OCI-LY1 (cell line): ENCODE data around the gene FTMT.

Experiments
- H2AFZ ChIP-seq: fragments of 200-600 bp; sonication (generic), shearing (Covaris generic); 2 replicates; pipeline ENCODE4 v1.6.0; 2014; ENCODE audit warnings: antibody characterized with exemption, mild to moderate bottlenecking, low read length
- H3F3A ChIP-seq: fragments of 200-600 bp; sonication (generic), shearing (Covaris generic); 2 replicates; pipeline ENCODE4 v1.6.0; 2014; ENCODE audit warnings: mild to moderate bottlenecking, antibody characterized with exemption, low read length, moderate library complexity; ENCODE audit not compliant: insufficient read depth
- H3K27ac ChIP-seq: fragments of 200-600 bp; sonication (generic); 2 replicates; pipeline ENCODE4 v1.5.1; 2014; ENCODE audit warnings: low read length, mixed run types, mild to moderate bottlenecking, low read depth; ENCODE audit not compliant: poor library complexity, severe bottlenecking
- H3K27me3 ChIP-seq: fragments of 200-600 bp; sonication (generic); 2 replicates; pipeline ENCODE4 v1.6.0; 2014; ENCODE audit warnings: antibody characterized with exemption, mild to moderate bottlenecking, low read length, moderate library complexity; ENCODE audit not compliant: insufficient read depth
- H3K36me3 ChIP-seq: fragments of 200-600 bp; sonication (generic); 2 replicates; pipeline ENCODE4 v1.6.1; 2014; ENCODE audit warnings: mild to moderate bottlenecking, antibody characterized with exemption, low read length, moderate library complexity, mixed read lengths; ENCODE audit not compliant: insufficient read depth
- H3K4me1 ChIP-seq: fragments of 200-600 bp; sonication (generic); 2 replicates; pipeline ENCODE4 v1.5.1; 2014; ENCODE audit warnings: mild to moderate bottlenecking, low read length, moderate library complexity; ENCODE audit not compliant: insufficient read depth, severe bottlenecking
- H3K4me2 ChIP-seq: fragments of 200-600 bp; sonication (generic), shearing (Covaris generic); 2 replicates; pipeline ENCODE4 v1.6.1; 2014; ENCODE audit warnings: low read length
- H3K4me3 ChIP-seq: fragments of 200-600 bp; sonication (generic); 2 replicates; pipeline ENCODE4 v1.5.1; 2014; ENCODE audit warnings: low read length, low read depth, mild to moderate bottlenecking, mixed read lengths; ENCODE audit not compliant: poor library complexity, severe bottlenecking
- H3K79me2 ChIP-seq: fragments of 200-600 bp; shearing (Covaris generic); 2 replicates; pipeline ENCODE4 v1.6.1; 2016; ENCODE audit warnings: mixed run types, low read length, mixed read lengths; ENCODE audit not compliant: insufficient read depth
- H3K9ac ChIP-seq: fragments of 200-600 bp; sonication (generic), shearing (Covaris generic); 2 replicates; pipeline ENCODE4 v1.6.1; 2014; ENCODE audit warnings: mild to moderate bottlenecking, low read length, mixed read lengths
- H3K9me2 ChIP-seq: fragments of 200-600 bp; sonication (generic), shearing (Covaris generic); 2 replicates; pipeline ENCODE4 v1.6.1; 2014; ENCODE audit warnings: low read depth, mild to moderate bottlenecking, low read length, mixed read lengths
- H3K9me3 ChIP-seq: fragments of 200-600 bp; shearing (Covaris generic); 2 replicates; pipeline ENCODE4 v1.6.1; 2014; ENCODE audit warnings: low read length, mixed read lengths
- H4K20me1 ChIP-seq: fragments of 200-600 bp; sonication (generic), shearing (Covaris generic); 2 replicates; pipeline ENCODE4 v1.6.0; 2016; ENCODE audit warnings: mild to moderate bottlenecking, low read length; ENCODE audit not compliant: insufficient read depth
- EZH2 ChIP-seq: fragments of 200-600 bp; sonication (generic), shearing (Covaris generic); IDR thresholded peaks from 2 replicates; pipeline ENCODE4 v1.8.0; 2017; ENCODE audit warnings: borderline replicate concordance, mixed run types, mild to moderate bottlenecking, antibody characterized with exemption, low read length, moderate library complexity, mixed read lengths
- TF ChIP-seq, protein P1 (sequence below): fragments of 200-600 bp; sonication (generic), shearing (Covaris generic); IDR thresholded peaks from 2 replicates; pipeline ENCODE4 v1.5.1; 2017; ENCODE audit warnings: mild to moderate bottlenecking, antibody characterized with exemption, low read length, moderate library complexity, mixed read lengths

The FTMT gene

DNA sequence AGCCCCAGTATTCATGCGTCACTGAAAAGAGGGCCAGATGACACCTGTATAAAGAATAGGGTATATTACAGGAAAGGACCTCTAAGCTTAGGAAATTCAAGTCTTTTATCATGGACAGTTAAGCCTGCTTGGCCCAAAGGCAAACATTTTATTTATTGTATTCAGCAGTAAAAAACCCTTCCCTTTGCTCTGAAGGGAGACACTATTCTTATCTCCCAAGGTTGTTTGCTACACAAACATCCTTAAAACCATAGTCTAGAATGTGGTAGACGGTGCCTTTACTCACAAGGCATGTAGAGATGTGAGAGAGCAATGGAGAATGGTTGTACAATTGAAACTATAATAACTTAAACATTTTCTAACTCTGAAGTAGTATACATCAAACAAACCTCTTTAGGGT, 33.9 kb downstream of the FTMT start:
- Histone ChIP-seq H3K27ac (no peak overlapping the region), H3K9me3 (no peaks in the 10 kb centered on the region), H3K9ac (no peak overlapping the region), H3K36me3 (no peaks in the 10 kb centered on the region), H3K79me2 (no peaks in the 10 kb centered on the region), H3K27me3 (no peaks in the 10 kb centered on the region), H2AFZ (no peak overlapping the region), H3K4me2 (no peak overlapping the region), H3K4me1 (no peaks in the 10 kb centered on the region), H3K4me3 (no peak overlapping the region), H3K9me2 (no peaks in the 10 kb centered on the region), H4K20me1 (no peaks in the 10 kb centered on the region), H3F3A (no peaks in the 10 kb centered on the region)
- TF ChIP-seq, protein P1, sequence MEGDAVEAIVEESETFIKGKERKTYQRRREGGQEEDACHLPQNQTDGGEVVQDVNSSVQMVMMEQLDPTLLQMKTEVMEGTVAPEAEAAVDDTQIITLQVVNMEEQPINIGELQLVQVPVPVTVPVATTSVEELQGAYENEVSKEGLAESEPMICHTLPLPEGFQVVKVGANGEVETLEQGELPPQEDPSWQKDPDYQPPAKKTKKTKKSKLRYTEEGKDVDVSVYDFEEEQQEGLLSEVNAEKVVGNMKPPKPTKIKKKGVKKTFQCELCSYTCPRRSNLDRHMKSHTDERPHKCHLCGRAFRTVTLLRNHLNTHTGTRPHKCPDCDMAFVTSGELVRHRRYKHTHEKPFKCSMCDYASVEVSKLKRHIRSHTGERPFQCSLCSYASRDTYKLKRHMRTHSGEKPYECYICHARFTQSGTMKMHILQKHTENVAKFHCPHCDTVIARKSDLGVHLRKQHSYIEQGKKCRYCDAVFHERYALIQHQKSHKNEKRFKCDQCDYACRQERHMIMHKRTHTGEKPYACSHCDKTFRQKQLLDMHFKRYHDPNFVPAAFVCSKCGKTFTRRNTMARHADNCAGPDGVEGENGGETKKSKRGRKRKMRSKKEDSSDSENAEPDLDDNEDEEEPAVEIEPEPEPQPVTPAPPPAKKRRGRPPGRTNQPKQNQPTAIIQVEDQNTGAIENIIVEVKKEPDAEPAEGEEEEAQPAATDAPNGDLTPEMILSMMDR, result no peak
- TF ChIP-seq EZH2, result no peak

DNA sequence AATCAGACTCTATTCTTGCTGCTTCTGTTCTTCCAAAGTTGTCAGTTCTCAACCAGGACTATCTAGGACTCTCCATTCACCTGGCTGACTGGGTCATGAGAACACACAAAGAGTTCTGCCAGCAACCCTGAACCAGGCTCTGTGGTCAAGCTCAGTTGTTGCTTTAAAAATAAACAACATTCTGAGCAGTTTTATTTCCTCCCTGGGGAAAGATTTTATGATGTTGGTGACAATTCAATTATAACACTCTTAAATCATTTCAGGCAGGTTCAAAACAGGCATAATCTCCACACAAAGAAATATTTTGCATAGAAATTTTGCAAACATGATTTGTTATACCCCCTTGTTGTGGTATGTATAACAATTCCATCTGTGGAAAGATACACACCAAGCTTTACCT, 36.0 kb downstream of the FTMT start:
- H3K27ac ChIP-seq, result no peak overlapping the region
- no peaks in the 10 kb centered on the region for H3K9me2 ChIP-seq
- H2AFZ ChIP-seq, result no peak overlapping the region
- no peak overlapping the region for H3K4me3 ChIP-seq
- H3K9me3 ChIP-seq, result no peaks in the 10 kb centered on the region
- no peaks in the 10 kb centered on the region for H3K27me3 ChIP-seq
- no peaks in the 10 kb centered on the region for H3K79me2 ChIP-seq
- no peaks in the 10 kb centered on the region for H3F3A ChIP-seq
- H3K4me1 ChIP-seq, result no peaks in the 10 kb centered on the region
- H3K36me3 ChIP-seq, result no peaks in the 10 kb centered on the region
- H4K20me1 ChIP-seq, result no peaks in the 10 kb centered on the region
- TF ChIP-seq, protein P1, result no peak
- no peak for TF ChIP-seq EZH2
- no peak overlapping the region for H3K9ac ChIP-seq
- H3K4me2 ChIP-seq, result no peak overlapping the region

DNA sequence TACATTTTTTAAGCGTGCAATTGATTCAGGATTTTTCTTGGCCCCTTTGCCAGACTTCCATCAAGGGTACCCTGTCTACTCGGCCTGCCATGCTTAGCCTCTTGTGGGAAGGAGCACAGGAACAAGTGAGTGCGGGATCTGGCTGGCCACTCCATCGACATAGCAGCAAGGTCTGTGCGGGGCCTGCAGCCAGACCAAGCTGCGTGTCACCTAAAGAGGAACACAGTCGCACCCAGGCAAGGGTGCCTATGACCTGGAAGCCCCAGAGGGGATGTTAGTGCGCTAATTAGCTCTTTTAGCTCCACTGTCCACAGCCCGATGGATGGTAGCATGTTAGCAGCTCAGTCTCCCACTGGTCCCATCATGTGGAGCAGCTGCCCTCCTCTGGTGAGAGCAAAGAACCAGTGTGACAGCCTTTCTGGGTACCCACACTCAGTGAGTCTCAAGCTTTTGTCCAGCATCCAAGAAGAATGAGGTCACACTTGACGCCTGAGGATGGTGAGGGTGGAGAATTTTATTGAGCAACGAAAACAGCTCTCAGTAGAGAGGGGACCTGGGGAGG, 38.7 kb downstream of the FTMT start:
- Histone ChIP-seq H3K4me2 (no peak overlapping the region), H3K9me3 (no peaks in the 10 kb centered on the region), H3K9me2 (no peaks in the 10 kb centered on the region), H3K9ac (no peak overlapping the region), H3K27me3 (no peaks in the 10 kb centered on the region), H3K79me2 (no peaks in the 10 kb centered on the region), H3K27ac (no peak overlapping the region), H3K4me1 (no peaks in the 10 kb centered on the region), H3F3A (no peaks in the 10 kb centered on the region), H4K20me1 (no peaks in the 10 kb centered on the region), H3K4me3 (no peak overlapping the region), H3K36me3 (no peaks in the 10 kb centered on the region), H2AFZ (no peak overlapping the region)
- TF ChIP-seq, protein P1, result no peak
- TF ChIP-seq EZH2, result no peak
